C1 segment of cervical spinal cord (tissue), 14 donors: ENCODE measurements around the gene FLAD1.

Experiments
- DNase-seq, 14 donors: peaks; one replicate each; lab custom pipeline; 2025; lab: John Stamatoyannopoulos, UW

FLAD1 gene

GRCh38 chr1:154951901-154952657 lies 31.1 kb upstream of the FLAD1 start:
- DNase-seq = no peak

GRCh38 chr1:154952664-154953063 lies 30.5 kb upstream of the FLAD1 start:
- DNase-seq = no peak

- no peak for DNase-seq
Observed at GRCh38 chr1:154953611-154954038, 29.5 kb upstream of the FLAD1 start.

DNA sequence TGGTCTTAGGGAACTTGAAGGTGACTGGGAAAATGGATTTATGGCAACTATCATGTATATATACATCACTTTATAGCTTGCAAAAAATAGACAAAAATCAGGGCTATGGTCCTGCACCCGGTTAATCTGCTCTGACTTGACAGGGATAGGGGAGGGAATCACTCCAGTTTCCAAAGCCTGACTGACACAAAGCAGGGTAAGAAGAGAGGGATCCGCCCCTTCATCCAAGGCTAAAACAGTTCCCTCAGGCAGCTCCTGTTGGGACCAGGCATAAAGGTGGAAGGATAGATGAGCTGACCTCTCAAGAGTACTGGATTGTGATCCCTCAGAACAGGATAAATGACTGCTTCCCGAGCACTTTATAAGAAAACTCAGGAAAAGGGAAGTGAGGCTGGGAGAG lies 28.6 kb upstream of the FLAD1 start:
- DNase-seq = no peak

DNA sequence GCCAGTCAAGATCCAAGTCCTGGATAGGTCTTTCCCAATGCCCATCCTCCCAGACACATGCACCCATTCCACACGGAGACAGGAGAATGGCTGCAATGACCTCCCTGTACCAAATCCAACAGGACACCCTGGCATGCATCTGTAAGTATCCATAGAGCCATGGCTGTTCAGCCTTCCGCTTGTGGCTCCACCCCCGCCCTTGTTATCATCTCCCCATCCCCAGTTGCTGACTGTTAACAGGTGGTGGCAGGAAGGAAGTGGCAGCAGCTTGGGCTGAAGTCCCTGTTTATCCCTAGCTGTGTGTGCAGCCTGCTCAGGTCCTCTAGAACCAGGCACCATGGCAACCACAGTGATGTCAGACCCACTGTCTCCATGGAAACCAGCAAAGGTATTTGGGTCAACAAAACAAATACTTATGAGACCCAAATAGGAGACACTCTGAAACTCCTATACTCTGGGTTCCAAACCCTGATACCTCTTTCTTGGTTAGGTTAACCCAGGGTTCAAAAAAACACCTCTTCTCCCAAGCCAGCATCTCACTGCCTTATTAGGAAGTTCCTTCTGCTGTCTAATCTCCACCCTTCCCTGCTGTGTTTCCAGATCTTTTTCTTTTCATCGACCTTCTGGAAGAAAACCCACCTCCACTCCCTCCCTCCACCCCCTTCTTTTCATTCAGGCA lies 28.0 kb upstream of the FLAD1 start:
- DNase-seq = peak in 5 of 14 donors; percentile 24 to 96 (median 30)

GRCh38 chr1:154955718-154956543 lies 27.2 kb upstream of the FLAD1 start, which contains the start of gene PBXIP1:
Gene PBXIP1 (minus strand): TSS chr1:154956099. CDS start chr1:154953721, 2,378 bp downstream.
- DNase-seq = peak in 13 of 14 donors; percentile 17 to 87 (median 77)

DNA sequence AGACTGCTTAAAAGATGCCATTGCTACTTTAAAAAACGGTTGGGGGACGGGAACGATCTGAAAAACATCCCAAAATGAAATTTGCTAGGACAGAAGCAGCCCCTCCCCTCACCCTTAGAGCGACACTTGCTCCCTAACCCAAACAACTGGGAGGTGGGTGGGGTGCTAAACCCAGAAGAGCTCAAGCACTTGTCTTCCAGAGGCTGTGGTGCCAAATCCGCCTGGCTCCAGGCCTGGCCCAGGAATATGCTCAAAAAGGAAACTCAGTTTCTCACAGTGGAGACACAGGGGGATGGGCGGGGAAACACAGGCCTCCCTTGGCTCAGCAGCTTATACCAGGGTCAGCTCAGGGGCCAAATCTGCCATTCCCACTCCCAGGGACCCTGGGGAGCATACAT lies 26.6 kb upstream of the FLAD1 start:
- DNase-seq = peak in 8 of 14 donors; percentile 21 to 59 (median 40)

DNA sequence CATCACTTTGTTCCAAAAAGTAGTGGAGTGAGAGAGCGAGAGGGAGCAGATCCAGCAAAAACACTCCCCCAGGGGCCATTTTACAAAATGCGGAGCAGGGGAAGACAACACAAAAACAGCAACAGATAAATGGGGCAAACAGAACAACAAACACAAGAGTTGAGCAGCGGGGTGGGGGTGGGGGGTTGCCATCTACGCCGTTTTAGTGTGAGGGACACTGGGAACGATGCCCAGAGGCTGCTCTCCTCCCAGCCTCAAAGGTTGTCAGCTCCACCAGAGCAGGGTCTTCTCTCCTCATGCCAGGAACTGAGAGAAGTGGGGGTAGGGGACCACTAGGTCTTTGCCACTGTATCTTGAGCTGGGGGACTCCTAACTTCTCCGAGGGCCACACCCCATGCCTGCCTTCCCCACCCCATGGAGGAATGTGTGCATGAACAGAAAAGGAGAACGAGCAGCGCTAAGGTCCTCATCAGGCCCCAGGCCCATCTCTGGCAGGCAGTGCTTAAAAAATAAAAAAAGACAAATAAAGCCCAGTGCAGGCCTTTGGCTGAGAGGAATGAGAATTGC lies 26.0 kb upstream of the FLAD1 start:
- DNase-seq = peak in 1 of 14 donors; percentile 43

- DNase-seq = no peak
Observed at GRCh38 chr1:154958036-154958435, 25.1 kb upstream of the FLAD1 start.

DNA sequence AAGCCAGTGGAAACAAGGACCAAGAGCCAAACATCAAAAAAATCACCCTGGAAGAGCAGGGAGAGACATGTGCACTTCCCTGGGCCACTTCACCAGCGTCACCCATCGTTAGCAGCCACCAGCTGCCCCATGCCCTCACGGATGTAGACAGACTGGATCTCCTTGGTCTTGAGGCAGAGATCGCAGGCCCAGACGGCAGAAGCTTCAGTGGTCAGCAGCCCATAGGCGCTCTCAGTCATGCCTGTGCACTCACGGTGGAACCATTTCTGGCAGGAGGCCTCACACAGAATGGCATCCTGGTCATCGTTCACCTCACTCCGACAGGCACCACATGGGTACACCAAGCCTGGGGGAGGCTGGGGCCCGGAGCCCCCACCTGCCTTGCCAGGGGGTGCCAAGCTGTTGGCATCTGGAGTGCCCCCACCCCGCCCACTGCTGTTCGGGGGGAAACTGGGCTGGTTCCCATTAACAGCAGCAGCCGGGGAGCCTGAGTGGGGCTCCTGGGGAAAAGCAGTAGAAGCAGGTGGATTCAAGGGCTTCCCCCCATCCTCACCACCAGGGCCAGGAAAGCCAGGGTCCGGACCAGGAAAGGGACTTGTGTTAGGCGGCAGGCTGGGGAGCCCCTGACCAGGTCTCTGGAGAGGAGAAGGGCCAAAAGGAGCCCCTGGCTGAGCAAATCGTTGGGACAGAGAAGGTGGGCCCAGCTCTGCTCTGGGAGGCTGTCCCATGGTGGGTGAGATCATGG lies 24.3 kb upstream of the FLAD1 start:
- no peak for DNase-seq

- no peak for DNase-seq
Observed at GRCh38 chr1:154959426-154959780, 23.7 kb upstream of the FLAD1 start.

DNA sequence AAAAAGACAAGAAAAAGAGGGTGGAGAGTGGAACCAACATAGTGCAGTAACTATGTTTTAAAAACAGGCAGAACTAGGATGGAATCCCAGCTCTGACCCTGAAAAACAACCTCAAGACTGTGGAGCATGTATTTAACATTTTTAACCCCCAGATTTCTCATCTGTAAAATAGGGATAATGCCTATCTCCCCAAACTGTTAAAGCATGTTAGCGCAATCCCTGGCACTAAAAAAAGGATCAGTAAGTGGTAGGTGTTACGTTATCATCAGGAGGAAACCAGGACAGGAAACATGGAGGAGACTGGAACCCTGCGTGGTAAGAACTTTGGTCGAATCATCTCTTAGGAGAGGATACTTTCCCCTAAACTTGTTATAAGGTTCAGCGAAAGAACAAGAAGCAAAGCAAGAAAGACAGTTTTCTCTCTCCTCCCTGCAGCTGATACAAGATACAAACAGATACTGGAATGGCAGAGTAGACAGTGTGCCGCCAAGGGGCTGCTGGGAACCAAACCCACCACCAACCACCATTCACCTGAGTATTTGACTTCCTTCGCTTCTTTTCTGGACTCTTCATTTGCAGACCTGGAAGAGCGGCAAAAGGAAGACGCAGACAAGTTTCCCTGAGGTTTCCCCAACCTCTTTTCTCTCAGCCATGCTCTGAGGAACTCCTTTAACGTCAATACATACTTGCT lies 22.6 kb upstream of the FLAD1 start:
- DNase-seq = no peak

- DNase-seq = peak in 13 of 14 donors; percentile 51 to 89 (median 79)
Observed at GRCh38 chr1:154961207-154962155, 21.7 kb upstream of the FLAD1 start, which contains the start of gene PYGO2. Gene PYGO2 (minus strand): TSS chr1:154961782. CDS start chr1:154961576, 206 bp downstream.

DNA sequence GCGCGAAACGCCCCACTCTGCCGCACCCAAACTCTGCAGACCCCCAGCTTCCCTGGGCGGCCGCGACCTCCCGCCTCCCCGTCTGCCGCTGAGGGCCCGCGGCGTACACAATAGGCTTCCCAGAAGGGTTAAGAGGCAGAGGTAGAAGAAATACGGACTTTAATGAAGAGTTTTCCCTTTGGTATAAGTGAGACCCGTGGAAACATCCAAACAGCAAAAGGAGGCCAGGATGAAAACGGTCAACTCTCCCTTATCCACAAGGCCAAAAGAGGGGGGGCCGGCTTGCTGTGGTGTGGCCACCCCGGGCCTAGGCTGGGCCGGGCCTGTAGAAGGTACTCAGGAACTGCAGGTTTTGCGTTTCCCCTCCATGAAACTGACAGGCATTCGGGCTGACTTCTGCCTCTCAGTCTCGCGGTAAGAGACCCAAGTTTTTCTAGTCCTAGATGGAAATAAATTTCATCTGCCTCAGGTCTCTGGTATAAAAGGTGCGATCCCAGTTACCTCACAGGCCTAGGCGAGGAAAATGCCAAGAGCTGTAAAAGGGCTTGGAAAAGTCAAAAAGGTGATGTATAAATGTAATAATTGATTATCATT lies 20.9 kb upstream of the FLAD1 start:
- DNase-seq = peak in 3 of 14 donors; percentile 40 to 63 (median 55)

- no peak for DNase-seq
Observed at GRCh38 chr1:154962795-154963330, 20.3 kb upstream of the FLAD1 start.

DNA sequence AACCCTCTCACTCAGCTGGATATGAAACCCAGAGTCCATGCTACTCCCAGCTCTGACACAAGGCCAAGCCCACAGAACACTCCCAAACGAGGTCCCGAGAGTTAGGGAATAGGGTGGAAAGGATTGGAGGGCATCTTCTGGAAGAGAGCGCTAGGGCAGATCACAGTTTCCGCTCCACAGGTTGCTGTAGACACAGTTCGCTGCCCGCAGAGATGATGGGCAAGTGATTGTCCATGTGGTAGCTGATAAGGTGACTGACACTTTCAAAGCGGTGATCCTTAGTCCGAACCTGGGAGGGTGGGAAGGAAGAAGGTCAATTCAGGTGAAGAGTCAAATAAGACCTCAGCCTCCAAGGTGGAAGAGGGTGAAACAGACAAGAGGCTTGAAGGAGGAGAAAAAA lies 19.5 kb upstream of the FLAD1 start:
- DNase-seq = no peak

GRCh38 chr1:154964359-154964758 lies 18.8 kb upstream of the FLAD1 start:
- no peak for DNase-seq

DNA sequence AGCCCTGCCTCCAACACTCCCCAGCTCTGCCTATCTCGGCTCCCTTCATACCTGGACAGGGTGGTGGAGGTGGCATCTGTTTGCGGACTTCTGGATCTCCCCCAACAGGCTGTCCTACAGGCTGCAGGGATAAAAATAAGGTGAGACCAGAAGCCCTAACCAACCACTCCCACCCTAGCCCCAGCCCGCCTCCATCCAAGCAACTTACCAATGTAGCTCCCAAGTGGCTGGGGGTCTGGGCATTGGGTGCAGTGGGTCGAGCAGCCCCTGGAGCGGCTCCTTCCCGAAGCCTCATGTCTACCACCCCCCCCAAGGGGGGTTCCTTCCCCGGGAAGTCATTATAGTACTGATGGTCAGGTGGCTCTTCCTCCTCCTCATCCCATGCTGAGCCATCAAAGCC lies 17.0 kb upstream of the FLAD1 start:
- DNase-seq = no peak
